ENCODE results near the gene NR3C2.

DNA sequence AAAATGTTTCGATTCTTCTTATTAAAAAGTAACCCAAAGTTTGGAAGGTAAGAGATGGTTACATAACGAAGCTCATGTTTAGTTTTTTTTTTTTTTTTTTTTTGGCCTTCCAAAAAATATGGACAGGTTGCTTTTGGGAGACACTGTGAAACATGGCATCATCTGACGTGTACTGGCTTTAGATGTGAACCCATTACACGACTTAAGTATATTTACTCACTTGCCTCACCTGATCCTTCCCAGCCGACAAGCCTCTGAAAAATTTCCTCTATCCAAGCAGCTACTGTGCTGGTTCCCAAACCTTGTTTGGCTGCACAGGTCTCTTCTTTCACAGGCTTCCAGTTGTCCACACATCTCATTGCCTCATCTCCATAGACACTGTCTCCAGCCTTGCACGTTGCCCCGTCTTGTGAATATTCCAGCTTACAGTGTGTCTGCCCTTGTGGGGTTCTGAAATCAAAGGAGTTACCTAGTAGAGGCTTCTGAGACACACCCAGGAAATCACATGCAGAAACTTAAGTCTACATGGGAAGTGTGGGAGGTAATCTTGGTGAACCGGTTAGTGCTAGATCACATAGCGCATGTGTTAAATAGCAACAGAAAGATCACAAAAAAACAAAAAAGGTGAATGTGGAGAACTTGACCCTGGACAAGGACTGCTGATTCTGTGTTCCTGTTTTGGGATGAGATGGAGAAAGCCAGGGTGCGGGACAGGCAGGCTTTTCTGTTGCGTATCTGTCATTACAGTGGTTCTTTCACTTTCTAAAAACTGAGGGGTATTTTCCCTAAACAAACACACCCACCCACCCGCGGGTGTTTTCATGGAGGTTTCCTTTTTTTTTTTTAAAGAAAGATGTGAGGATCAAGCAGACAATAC is 381.7 kb downstream of the NR3C2 start:
- TF ChIP-seq EZH2 (IDR thresholded peaks at IDR 0.05; ENCODE audit: borderline replicate concordance, low read depth, low read length, poor library complexity, severe bottlenecking) = no peak
- TF ChIP-seq CTCF (conservative IDR thresholded peaks at IDR 0.05; ENCODE audit: low read depth, low read length) = no peak

All from A673 (cell line).